ENCODE results near the gene LRMDA. TPM values are rescaled to one million over a fixed set of nuclear protein-coding genes. Genes with fewer than 3 reads are reported as not detected.

The LRMDA gene
- total and polyA plus RNA-seq, 2 donors (not counting 1 experiment from before 2014, with no cell fraction given), result 0.12 TPM; not detected in 1

- ChIA-PET POLR2A (no interaction called here), CTCF (no interaction called here)
- peaks cover 0 to 4% (median 0%) of the 10 kb centered on the region in 3 donors for H3K9me3 ChIP-seq (ENCODE audit: control extremely low read depth in 1 of 3, control insufficient read depth in 2 of 3, insufficient read depth in 1 of 3, low read length in 2 of 3)
- H3K4me1 ChIP-seq (ENCODE audit: control insufficient read depth in 2 of 2, insufficient read depth in 2 of 2, low read length in 2 of 2), result no peaks in the 10 kb centered on the region
- DNase-seq (no peak), ATAC-seq (ENCODE audit: low read depth) (no peak)
- peaks cover 3% of the 10 kb centered on the region for H3K9me3 Mint-ChIP-seq (ENCODE audit: insufficient read depth)
- TF ChIP-seq EZH2 (IDR thresholded peaks at IDR 0.05; ENCODE audit: borderline replicate concordance, insufficient read depth, low read depth, low read length, poor library complexity, severe bottlenecking), result no peak
- TF ChIP-seq CTCF (IDR thresholded peaks at IDR 0.05), result no peak
- no peaks in the 10 kb centered on the region for H3K4me1 Mint-ChIP-seq
- H3K36me3 ChIP-seq (replicated peaks in 1 of 2; ENCODE audit: control extremely low read depth in 1 of 2, control insufficient read depth in 1 of 2, extremely low read depth in 1 of 2, insufficient read depth in 2 of 2, low read length in 1 of 2), result no peaks in the 10 kb centered on the region
- peaks cover 22% of the 10 kb centered on the region for H3K27me3 Mint-ChIP-seq
- H3K4me3 ChIP-seq (ENCODE audit: control extremely low read depth in 1 of 5, extremely low read depth in 1 of 5, insufficient read depth in 1 of 5, low read depth in 2 of 5, low read length in 4 of 5), result no peak overlapping the region
- no peaks in the 10 kb centered on the region for H4K20me1 ChIP-seq (ENCODE audit: control insufficient read depth, insufficient read depth, low read length, poor library complexity, severe bottlenecking)
- H3K4me2 ChIP-seq (replicated peaks; ENCODE audit: low read depth, low read length, poor library complexity, severe bottlenecking), result no peak overlapping the region
- no peak overlapping the region for H2AFZ ChIP-seq (ENCODE audit: insufficient read depth, low read depth, low read length, poor library complexity, severe bottlenecking)
- H3K27ac ChIP-seq (ENCODE audit: low read length in 2 of 2), result no peak overlapping the region
- intact Hi-C loops (cut with micrococcal nuclease), result no loop called here
- no peaks in the 10 kb centered on the region for H3K79me2 ChIP-seq (ENCODE audit: control insufficient read depth, insufficient read depth, low read length)
- no peak overlapping the region for H3K4me3 Mint-ChIP-seq
- H3K27me3 ChIP-seq (replicated peaks in 1 of 4; ENCODE audit: control extremely low read depth in 1 of 4, control insufficient read depth in 3 of 4, insufficient read depth in 4 of 4, low read length in 3 of 4), result no peaks in the 10 kb centered on the region
- no peak overlapping the region for H3K27ac Mint-ChIP-seq
- 100% methylated on average over 1 of the region's 1 CpG for WGBS (ENCODE audit: insufficient coverage)
- no peak overlapping the region for H3K9ac ChIP-seq (ENCODE audit: low read length)
Observed at GRCh38 chr10:75525067-75525466, 93.6 kb downstream of the LRMDA start.

- H3K27me3 Mint-ChIP-seq, result peaks cover 16% of the 10 kb centered on the region
Observed at GRCh38 chr10:75525646-75526045, 94.2 kb downstream of the LRMDA start.

More at GRCh38 chr10:75525646-75526045, 94.2 kb downstream of the LRMDA start:
- ChIA-PET CTCF (no interaction called here), POLR2A (no interaction called here)
- Histone ChIP-seq H3K79me2 (ENCODE audit: control insufficient read depth, insufficient read depth, low read length) (no peaks in the 10 kb centered on the region), H3K4me2 (replicated peaks; ENCODE audit: low read depth, low read length, poor library complexity, severe bottlenecking) (no peak overlapping the region), H3K4me1 (ENCODE audit: control insufficient read depth in 2 of 2, insufficient read depth in 2 of 2, low read length in 2 of 2) (no peaks in the 10 kb centered on the region), H3K9ac (ENCODE audit: low read length) (no peak overlapping the region), H4K20me1 (ENCODE audit: control insufficient read depth, insufficient read depth, low read length, poor library complexity, severe bottlenecking) (no peaks in the 10 kb centered on the region), H3K36me3 (replicated peaks in 1 of 2; ENCODE audit: control extremely low read depth in 1 of 2, control insufficient read depth in 1 of 2, extremely low read depth in 1 of 2, insufficient read depth in 2 of 2, low read length in 1 of 2) (no peaks in the 10 kb centered on the region), H3K4me3 (ENCODE audit: control extremely low read depth in 1 of 5, extremely low read depth in 1 of 5, insufficient read depth in 1 of 5, low read depth in 2 of 5, low read length in 4 of 5) (no peak overlapping the region), H3K9me3 (ENCODE audit: control extremely low read depth in 1 of 3, control insufficient read depth in 2 of 3, insufficient read depth in 1 of 3, low read length in 2 of 3) (peaks cover 0 to 7% (median 0%) of the 10 kb centered on the region in 3 donors), H3K27ac (ENCODE audit: low read length in 2 of 2) (no peak overlapping the region), H3K27me3 (replicated peaks in 1 of 4; ENCODE audit: control extremely low read depth in 1 of 4, control insufficient read depth in 3 of 4, insufficient read depth in 4 of 4, low read length in 3 of 4) (no peaks in the 10 kb centered on the region), H2AFZ (ENCODE audit: insufficient read depth, low read depth, low read length, poor library complexity, severe bottlenecking) (no peak overlapping the region)
- no peaks in the 10 kb centered on the region for H3K4me1 Mint-ChIP-seq
- DNase-seq (no peak), ATAC-seq (ENCODE audit: low read depth) (no peak)
- peaks cover 3% of the 10 kb centered on the region for H3K9me3 Mint-ChIP-seq (ENCODE audit: insufficient read depth)
- TF ChIP-seq CTCF (IDR thresholded peaks at IDR 0.05) (no peak), EZH2 (IDR thresholded peaks at IDR 0.05; ENCODE audit: borderline replicate concordance, insufficient read depth, low read depth, low read length, poor library complexity, severe bottlenecking) (no peak)
- no CpG with 5 or more reads among the region's 1 CpG for WGBS (ENCODE audit: insufficient coverage)
- no peak overlapping the region for H3K27ac Mint-ChIP-seq
- intact Hi-C loops (cut with micrococcal nuclease), result no loop called here
- H3K4me3 Mint-ChIP-seq, result no peak overlapping the region
